ENCODE data around the gene ATP2B3.

ATP2B3 gene

GRCh38 chrX:153620576-153620975 lies 103.1 kb downstream of the ATP2B3 start:
- no peak for DNase-seq (ENCODE audit: low read depth)

- DNase-seq (ENCODE audit: low read depth) = no peak
Measured at GRCh38 chrX:153621949-153622598, 104.6 kb downstream of the ATP2B3 start.

- peak; percentile 90 for DNase-seq (ENCODE audit: low read depth)
Measured at GRCh38 chrX:153622661-153623309, 105.3 kb downstream of the ATP2B3 start.

- DNase-seq (ENCODE audit: low read depth) = no peak
Measured at GRCh38 chrX:153623310-153624029, 106.0 kb downstream of the ATP2B3 start.

GRCh38 chrX:153624196-153625091 lies 107.0 kb downstream of the ATP2B3 start:
- no peak for DNase-seq (ENCODE audit: low read depth)

GRCh38 chrX:153625271-153626024 lies 108.0 kb downstream of the ATP2B3 start:
- no peak for DNase-seq (ENCODE audit: low read depth)

- peak; percentile 27 for DNase-seq (ENCODE audit: low read depth)
Measured at GRCh38 chrX:153626025-153626633, 108.7 kb downstream of the ATP2B3 start.

GRCh38 chrX:153626863-153627674 lies 109.6 kb downstream of the ATP2B3 start:
- no peak for DNase-seq (ENCODE audit: low read depth)

- DNase-seq (ENCODE audit: low read depth) = no peak
Measured at GRCh38 chrX:153627675-153628111, 110.3 kb downstream of the ATP2B3 start.

GRCh38 chrX:153628129-153628528 lies 110.7 kb downstream of the ATP2B3 start:
- DNase-seq (ENCODE audit: low read depth) = no peak

GRCh38 chrX:153628665-153629064 lies 111.2 kb downstream of the ATP2B3 start:
- no peak for DNase-seq (ENCODE audit: low read depth)

- DNase-seq (ENCODE audit: low read depth) = no peak
Measured at GRCh38 chrX:153631346-153631745, 113.9 kb downstream of the ATP2B3 start.

- DNase-seq (ENCODE audit: low read depth) = no peak
Measured at GRCh38 chrX:153631907-153632594, 114.6 kb downstream of the ATP2B3 start.

All from amniotic epithelial cell (primary cell).